NT2/D1 (cell line): ENCODE measurements around the gene PPP1R3E.
"Not testable (repeated sequence)": the region's sequence is repeated elsewhere in the genome, so short reads cannot be mapped to it uniquely, and the experiment has no call there.

Experiments
- DNase-seq: peaks from one replicate; pipeline ENCODE4 v3.0.0-alpha.2; 2011; ENCODE audit warnings: low read depth, low spot score
- H3K27me3 ChIP-seq: 2 replicates; pipeline ENCODE4 v1.6.0; 2011; ENCODE audit warnings: mild to moderate bottlenecking; ENCODE audit not compliant: insufficient read length, insufficient read depth
- H3K36me3 ChIP-seq: 2 replicates; pipeline ENCODE4 v1.6.1; 2011; ENCODE audit warnings: mild to moderate bottlenecking, low read length, mixed read lengths; ENCODE audit not compliant: insufficient read depth, insufficient read length
- H3K4me1 ChIP-seq: 2 replicates; pipeline ENCODE4 v1.5.1; 2011; ENCODE audit not compliant: insufficient read depth, insufficient read length
- H3K4me3 ChIP-seq: 2 replicates; pipeline ENCODE4 v1.5.1; 2011; ENCODE audit warnings: low read depth; ENCODE audit not compliant: insufficient read length
- H3K9ac ChIP-seq: 2 replicates; pipeline ENCODE4 v1.6.0; 2011; ENCODE audit warnings: low read depth; ENCODE audit not compliant: insufficient read length
- H3K9me3 ChIP-seq: 2 replicates; pipeline ENCODE4 v1.5.1; 2011; ENCODE audit warnings: mild to moderate bottlenecking, low read length; ENCODE audit not compliant: insufficient read depth
- SUZ12 ChIP-seq: IDR thresholded peaks from 2 replicates; pipeline ENCODE4 v1.6.1; 2011; ENCODE audit not compliant: insufficient read length, insufficient read depth; ENCODE audit errors: extremely low read depth
- YY1 ChIP-seq: IDR thresholded peaks from 2 replicates; pipeline ENCODE4 v1.6.1; 2011; ENCODE audit not compliant: insufficient read length, insufficient read depth
- ZNF274 ChIP-seq: IDR thresholded peaks from 2 replicates; pipeline ENCODE4 v1.6.1; 2011; ENCODE audit warnings: mild to moderate bottlenecking, low read depth, low read length

The PPP1R3E gene

DNA sequence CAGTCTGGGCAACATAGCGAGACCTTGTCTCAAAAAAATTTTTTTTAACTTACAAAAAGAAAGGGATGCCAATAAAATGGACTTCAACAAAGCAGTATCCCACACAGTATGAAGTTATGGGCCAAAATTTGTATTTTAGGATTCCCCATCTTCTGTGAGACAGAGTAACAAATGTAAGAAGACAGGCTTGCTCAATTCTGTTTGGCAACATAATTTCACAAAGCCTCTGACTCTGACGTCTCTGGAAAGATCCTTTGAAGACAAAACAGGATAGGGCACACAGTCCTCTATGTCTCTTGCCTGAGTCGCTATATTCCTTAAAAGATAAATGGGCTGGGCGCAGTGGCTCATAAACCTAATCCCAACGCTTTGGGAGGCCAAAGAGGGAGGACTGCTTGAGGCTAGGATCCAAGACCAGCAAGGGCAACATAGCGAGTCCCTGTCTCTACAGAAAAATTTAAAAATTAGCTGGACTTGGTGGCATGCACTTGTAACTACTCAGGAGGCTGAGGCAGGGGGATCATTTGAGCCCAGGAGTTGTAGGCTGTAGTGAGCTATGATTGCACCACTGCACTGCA is 15.7 kb downstream of the PPP1R3E start:
- H3K9ac ChIP-seq: no peak overlapping the region
- H3K27me3 ChIP-seq: peaks cover 52% of the 10 kb centered on the region
- H3K4me3 ChIP-seq: peak overlapping the region; percentile 41
- no peak for DNase-seq
- H3K9me3 ChIP-seq: no peaks in the 10 kb centered on the region
- H3K36me3 ChIP-seq: peaks cover 5% of the 10 kb centered on the region
- no peak for TF ChIP-seq ZNF274
- TF ChIP-seq SUZ12: no peak
- no peak for TF ChIP-seq YY1
- H3K4me1 ChIP-seq: peaks cover 4% of the 10 kb centered on the region

- Histone ChIP-seq H3K4me1 (peaks cover 4% of the 10 kb centered on the region), H3K36me3 (peaks cover 5% of the 10 kb centered on the region), H3K9ac (peak within 1 kb of the TSS; percentile 89), H3K27me3 (peaks cover 45% of the 10 kb centered on the region), H3K9me3 (no peaks in the 10 kb centered on the region), H3K4me3 (peak within 1 kb of the TSS; percentile 81)
- TF ChIP-seq ZNF274 (no peak), YY1 (no peak), SUZ12 (no peak)
- peak; percentile 93 for DNase-seq
Observed at GRCh38 chr14:23286020-23286901, 16.4 kb downstream of the PPP1R3E start, which contains the start of gene HOMEZ. Gene HOMEZ (minus strand): TSS chr14:23286132. CDS start chr14:23285952, 180 bp downstream.

- no peak for TF ChIP-seq SUZ12
Observed at GRCh38 chr14:23285530-23286019, 17.1 kb downstream of the PPP1R3E start.

GRCh38 chr14:23284654-23285529 is 17.8 kb downstream of the PPP1R3E start:
- peak overlapping the region; percentile 89 for H3K9ac ChIP-seq
- DNase-seq: no peak

More at GRCh38 chr14:23285530-23286019, 17.1 kb downstream of the PPP1R3E start:
- no peak for DNase-seq
- H3K4me1 ChIP-seq: peaks cover 4% of the 10 kb centered on the region
- H3K9ac ChIP-seq: peak overlapping the region; percentile 89
- H3K9me3 ChIP-seq: no peaks in the 10 kb centered on the region
- peaks cover 5% of the 10 kb centered on the region for H3K36me3 ChIP-seq
- peak overlapping the region; percentile 81 for H3K4me3 ChIP-seq
- peaks cover 38% of the 10 kb centered on the region for H3K27me3 ChIP-seq

GRCh38 chr14:23281247-23281646 is 21.4 kb downstream of the PPP1R3E start:
- Histone ChIP-seq H3K9me3 (no peaks in the 10 kb centered on the region), H3K36me3 (peaks cover 13% of the 10 kb centered on the region), H3K27me3 (peaks cover 11% of the 10 kb centered on the region), H3K9ac (no peak overlapping the region), H3K4me3 (no peak overlapping the region), H3K4me1 (no peaks in the 10 kb centered on the region)
- TF ChIP-seq YY1: no peak
- no peak for TF ChIP-seq ZNF274
- TF ChIP-seq SUZ12: no peak
- DNase-seq: no peak

More at GRCh38 chr14:23284654-23285529, 17.8 kb downstream of the PPP1R3E start:
- peaks cover 31% of the 10 kb centered on the region for H3K27me3 ChIP-seq
- peak overlapping the region; percentile 81 for H3K4me3 ChIP-seq
- TF ChIP-seq ZNF274: 0 out of 2 replicates have a peak, but pooled peaks have one; percentile 20
- TF ChIP-seq SUZ12: no peak
- TF ChIP-seq YY1: no peak
- H3K4me1 ChIP-seq: peaks cover 4% of the 10 kb centered on the region
- peaks cover 5% of the 10 kb centered on the region for H3K36me3 ChIP-seq
- H3K9me3 ChIP-seq: no peaks in the 10 kb centered on the region

GRCh38 chr14:23277928-23278327 is 24.7 kb downstream of the PPP1R3E start:
- peaks cover 14% of the 10 kb centered on the region for H3K36me3 ChIP-seq
- H3K9ac ChIP-seq, H3K9me3 ChIP-seq, H3K4me3 ChIP-seq, DNase-seq, H3K4me1 ChIP-seq, H3K27me3 ChIP-seq: not testable (repeated sequence)

DNA sequence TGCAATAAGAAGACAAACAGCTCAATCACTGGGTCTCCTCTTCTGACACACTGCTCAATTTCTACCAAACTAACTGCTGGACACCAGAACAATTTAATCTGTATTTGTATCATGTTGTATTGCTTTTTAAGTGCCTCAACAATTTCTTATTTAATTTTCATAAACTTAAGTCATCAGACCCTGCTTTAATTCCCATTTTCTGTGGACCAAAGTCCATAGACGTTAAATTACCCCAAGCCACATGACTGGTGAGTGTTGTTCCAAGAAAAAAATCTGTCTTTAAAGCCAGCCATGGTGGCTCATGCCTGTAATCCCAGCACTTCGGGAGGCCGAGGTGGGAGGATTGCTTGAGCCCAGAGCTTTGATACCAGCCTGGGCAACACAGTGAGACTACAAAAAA is 25.5 kb downstream of the PPP1R3E start:
- no peaks in the 10 kb centered on the region for H3K4me1 ChIP-seq
- no peak for DNase-seq
- H3K9me3 ChIP-seq: no peaks in the 10 kb centered on the region
- no peaks in the 10 kb centered on the region for H3K27me3 ChIP-seq
- peaks cover 14% of the 10 kb centered on the region for H3K36me3 ChIP-seq
- no peak overlapping the region for H3K9ac ChIP-seq
- no peak overlapping the region for H3K4me3 ChIP-seq
- TF ChIP-seq ZNF274 (no peak), YY1 (no peak), SUZ12 (no peak)
